ENCODE measurements around the gene KDM4D.
"Not testable (repeated sequence)": the region's sequence is repeated elsewhere in the genome, so short reads cannot be mapped to it uniquely, and the experiment has no call there.

- not testable (repeated sequence) for TF ChIP-seq GATA2 (CRISPR knock-in tag; IDR thresholded peaks at IDR 0.05); MYC (IDR thresholded peaks at IDR 0.05; ENCODE audit: low read depth, low read length); MYC (CRISPR knock-in tag; IDR thresholded peaks at IDR 0.05; ENCODE audit: borderline replicate concordance, low read depth); NFYB (IDR thresholded peaks at IDR 0.05; ENCODE audit: extremely low read depth, insufficient read length); CBX3 (IDR thresholded peaks at IDR 0.05; ENCODE audit: borderline replicate concordance in 1 of 2, low read length in 2 of 2); ZBTB17 (CRISPR knock-in tag; IDR thresholded peaks at IDR 0.05); BRCA1 (IDR thresholded peaks at IDR 0.05); BRCA1 (CRISPR knock-in tag; IDR thresholded peaks at IDR 0.05); NR2C1 (IDR thresholded peaks at IDR 0.05); NR2C1 (tag; IDR thresholded peaks at IDR 0.05); EGR1 (conservative IDR thresholded peaks at IDR 0.05)
- TF ChIP-seq, protein P1, sequence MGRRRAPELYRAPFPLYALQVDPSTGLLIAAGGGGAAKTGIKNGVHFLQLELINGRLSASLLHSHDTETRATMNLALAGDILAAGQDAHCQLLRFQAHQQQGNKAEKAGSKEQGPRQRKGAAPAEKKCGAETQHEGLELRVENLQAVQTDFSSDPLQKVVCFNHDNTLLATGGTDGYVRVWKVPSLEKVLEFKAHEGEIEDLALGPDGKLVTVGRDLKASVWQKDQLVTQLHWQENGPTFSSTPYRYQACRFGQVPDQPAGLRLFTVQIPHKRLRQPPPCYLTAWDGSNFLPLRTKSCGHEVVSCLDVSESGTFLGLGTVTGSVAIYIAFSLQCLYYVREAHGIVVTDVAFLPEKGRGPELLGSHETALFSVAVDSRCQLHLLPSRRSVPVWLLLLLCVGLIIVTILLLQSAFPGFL (CRISPR knock-in tag; IDR thresholded peaks at IDR 0.05), result not testable (repeated sequence)
Measured at GRCh38 chr11:94932072-94932471, 41.4 kb upstream of the KDM4D start.

All from K562 (cell line).